WTC11 (cell line): ENCODE results near the gene IRS2.
"Not testable (repeated sequence)": the region's sequence is repeated elsewhere in the genome, so short reads cannot be mapped to it uniquely, and the experiment has no call there.

ENCODE experiments used
- CTCF ChIP-seq: fragments of 200-600 bp; IDR thresholded peaks from 2 replicates; pipeline ENCODE4 v1.8.0; 2022; ENCODE audit warnings: antibody characterized with exemption
- ELF4 ChIP-seq: sonication (generic); formaldehyde crosslinking; IDR thresholded peaks from 2 replicates; pipeline ENCODE4 v1.8.1; 2022; ENCODE audit warnings: low read depth, mild to moderate bottlenecking, moderate library complexity, missing genetic modification reagents
- ETV6 ChIP-seq: sonication (generic); formaldehyde crosslinking; IDR thresholded peaks from 2 replicates; pipeline ENCODE4 v1.8.1; 2022; ENCODE audit warnings: mild to moderate bottlenecking, missing genetic modification reagents
- RORB ChIP-seq: fragments of 250-450 bp; sonication (Bioruptor Pico); IDR thresholded peaks from 2 replicates; pipeline ENCODE4 v1.9.0; 2021; ENCODE audit warnings: mild to moderate bottlenecking
- TEAD4 ChIP-seq: sonication (generic); formaldehyde crosslinking; IDR thresholded peaks from 2 replicates; pipeline ENCODE4 v1.8.0; 2022; ENCODE audit warnings: mild to moderate bottlenecking, missing genetic modification reagents
- ZNF423 ChIP-seq: fragments of 250-450 bp; sonication (Bioruptor Pico); IDR thresholded peaks from 2 replicates; pipeline ENCODE4 v2.1.2; 2022; ENCODE audit warnings: mild to moderate bottlenecking, moderate library complexity
- TF ChIP-seq, protein P1 (sequence below): sonication (generic); formaldehyde crosslinking; IDR thresholded peaks from 2 replicates; pipeline ENCODE4 v1.8.0; 2022; ENCODE audit warnings: mild to moderate bottlenecking, missing genetic modification reagents
- TF ChIP-seq, protein P2 (sequence below): sonication (generic); formaldehyde crosslinking; IDR thresholded peaks from 2 replicates; pipeline ENCODE4 v1.8.1; 2023; ENCODE audit warnings: mild to moderate bottlenecking, missing genetic modification reagents, borderline replicate concordance

GRCh38 chr13:109828591-109829316 is 42.4 kb upstream of the IRS2 start:
- TF ChIP-seq ZNF423 (CRISPR knock-in tag); TEAD4 (CRISPR knock-in tag); ELF4 (CRISPR knock-in tag); RORB (CRISPR knock-in tag); ETV6 (CRISPR knock-in tag); CTCF: not testable (repeated sequence)
- TF ChIP-seq, protein P1, sequence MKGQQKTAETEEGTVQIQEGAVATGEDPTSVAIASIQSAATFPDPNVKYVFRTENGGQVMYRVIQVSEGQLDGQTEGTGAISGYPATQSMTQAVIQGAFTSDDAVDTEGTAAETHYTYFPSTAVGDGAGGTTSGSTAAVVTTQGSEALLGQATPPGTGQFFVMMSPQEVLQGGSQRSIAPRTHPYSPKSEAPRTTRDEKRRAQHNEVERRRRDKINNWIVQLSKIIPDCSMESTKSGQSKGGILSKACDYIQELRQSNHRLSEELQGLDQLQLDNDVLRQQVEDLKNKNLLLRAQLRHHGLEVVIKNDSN (CRISPR knock-in tag): not testable (repeated sequence)
- TF ChIP-seq, protein P2, sequence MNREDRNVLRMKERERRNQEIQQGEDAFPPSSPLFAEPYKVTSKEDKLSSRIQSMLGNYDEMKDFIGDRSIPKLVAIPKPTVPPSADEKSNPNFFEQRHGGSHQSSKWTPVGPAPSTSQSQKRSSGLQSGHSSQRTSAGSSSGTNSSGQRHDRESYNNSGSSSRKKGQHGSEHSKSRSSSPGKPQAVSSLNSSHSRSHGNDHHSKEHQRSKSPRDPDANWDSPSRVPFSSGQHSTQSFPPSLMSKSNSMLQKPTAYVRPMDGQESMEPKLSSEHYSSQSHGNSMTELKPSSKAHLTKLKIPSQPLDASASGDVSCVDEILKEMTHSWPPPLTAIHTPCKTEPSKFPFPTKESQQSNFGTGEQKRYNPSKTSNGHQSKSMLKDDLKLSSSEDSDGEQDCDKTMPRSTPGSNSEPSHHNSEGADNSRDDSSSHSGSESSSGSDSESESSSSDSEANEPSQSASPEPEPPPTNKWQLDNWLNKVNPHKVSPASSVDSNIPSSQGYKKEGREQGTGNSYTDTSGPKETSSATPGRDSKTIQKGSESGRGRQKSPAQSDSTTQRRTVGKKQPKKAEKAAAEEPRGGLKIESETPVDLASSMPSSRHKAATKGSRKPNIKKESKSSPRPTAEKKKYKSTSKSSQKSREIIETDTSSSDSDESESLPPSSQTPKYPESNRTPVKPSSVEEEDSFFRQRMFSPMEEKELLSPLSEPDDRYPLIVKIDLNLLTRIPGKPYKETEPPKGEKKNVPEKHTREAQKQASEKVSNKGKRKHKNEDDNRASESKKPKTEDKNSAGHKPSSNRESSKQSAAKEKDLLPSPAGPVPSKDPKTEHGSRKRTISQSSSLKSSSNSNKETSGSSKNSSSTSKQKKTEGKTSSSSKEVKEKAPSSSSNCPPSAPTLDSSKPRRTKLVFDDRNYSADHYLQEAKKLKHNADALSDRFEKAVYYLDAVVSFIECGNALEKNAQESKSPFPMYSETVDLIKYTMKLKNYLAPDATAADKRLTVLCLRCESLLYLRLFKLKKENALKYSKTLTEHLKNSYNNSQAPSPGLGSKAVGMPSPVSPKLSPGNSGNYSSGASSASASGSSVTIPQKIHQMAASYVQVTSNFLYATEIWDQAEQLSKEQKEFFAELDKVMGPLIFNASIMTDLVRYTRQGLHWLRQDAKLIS (CRISPR knock-in tag): not testable (repeated sequence)
